PFSK-1 (cell line): ENCODE data around the gene ZNF8.

Experiments used
- FOXP2 ChIP-seq: optimal IDR thresholded peaks from 2 replicates; pipeline ENCODE3; 2011; ENCODE audit warnings: borderline replicate concordance, control low read depth, inconsistent platforms; ENCODE audit not compliant: insufficient read depth; ENCODE audit errors: extremely low read length, extremely low read depth
- POLR2AphosphoS5 ChIP-seq: IDR thresholded peaks from 2 replicates; pipeline ENCODE4 v1.6.1; 2012; ENCODE audit warnings: low read depth, mild to moderate bottlenecking, control low read depth, low read length, moderate library complexity
- REST ChIP-seq, 2 experiments: IDR thresholded peaks; 2 replicates each; pipeline versions ENCODE4 v1.6.1 to v1.8.0; 2011 to 2012; ENCODE audit warnings: low read depth in 2 of 2, low read length in 2 of 2, control low read depth in 1 of 2, inconsistent platforms in 1 of 2, mild to moderate bottlenecking in 1 of 2, moderate library complexity in 1 of 2; ENCODE audit not compliant: insufficient read depth in 1 of 2
- SIN3A ChIP-seq: IDR thresholded peaks from 2 replicates; pipeline ENCODE4 v1.6.1; 2012; ENCODE audit warnings: mild to moderate bottlenecking, low read length, moderate library complexity, borderline replicate concordance; ENCODE audit not compliant: insufficient read depth
- TAF1 ChIP-seq: IDR thresholded peaks from 2 replicates; pipeline ENCODE4 v1.6.1; 2012; ENCODE audit warnings: low read length, control low read depth, borderline replicate concordance; ENCODE audit not compliant: insufficient read depth

GRCh38 chr19:58305932-58306323 lies 27.2 kb downstream of the ZNF8 start:
- TF ChIP-seq POLR2AphosphoS5: no peak
- no peak for TF ChIP-seq SIN3A
- TF ChIP-seq REST (IDR thresholded peaks at IDR 0.05; ENCODE audit: insufficient read depth in 1 of 2, low read depth in 2 of 2, low read length in 2 of 2): no peak
- no peak for TF ChIP-seq TAF1
- no peak for TF ChIP-seq FOXP2
